GM13976 (cell line): ENCODE data around the gene MYADML2.

Source experiments
- DNase-seq: peaks from one replicate; pipeline ENCODE4 v3.0.0; 2012; ENCODE audit warnings: low spot score
- in situ Hi-C: fragments of 300-500 bp; cut with MboI; formaldehyde crosslinking; loops from one replicate; pipeline ENCODE4 v1.12.0; 2022; ENCODE audit warnings: low sequenced_read_pairs, mixed read lengths, inconsistent platforms; ENCODE audit not compliant: unreplicated experiment
- TF ChIP-seq, protein P1 (sequence below): IDR thresholded peaks from 2 replicates; pipeline ENCODE4 v1.5.1; 2012; ENCODE audit warnings: borderline replicate concordance, mild to moderate bottlenecking; ENCODE audit not compliant: insufficient read depth; ENCODE audit errors: extremely low read depth, missing control alignments, control extremely low read depth

The MYADML2 gene

DNA sequence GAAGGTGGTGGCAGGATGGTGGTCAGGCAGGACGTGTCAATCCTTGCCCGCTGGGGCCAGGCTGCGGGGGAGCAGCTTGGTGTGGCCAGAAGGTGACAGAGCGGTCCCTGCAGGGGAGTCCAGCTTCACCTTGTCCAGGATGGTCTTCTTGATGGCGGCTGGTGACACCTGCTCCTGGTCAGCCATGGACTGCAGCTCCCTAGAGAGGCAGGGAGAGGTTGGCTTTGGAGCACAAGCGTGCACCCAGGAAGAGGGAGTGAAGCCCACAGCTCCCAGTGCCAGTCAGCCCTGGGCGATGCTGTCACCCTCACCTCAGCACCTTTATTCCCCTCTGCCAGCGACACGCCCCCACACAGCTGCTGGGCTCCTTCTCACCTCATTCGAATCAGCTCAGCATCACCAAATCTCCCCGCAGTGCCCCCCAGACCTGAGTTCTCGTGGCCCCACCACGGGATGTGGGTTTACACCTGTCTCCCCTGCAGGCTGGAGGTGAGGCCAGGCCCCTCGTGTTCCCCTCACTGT is 13.8 kb downstream of the MYADML2 start:
- in situ Hi-C loops = no loop called here
- DNase-seq = no peak
- TF ChIP-seq, protein P1, sequence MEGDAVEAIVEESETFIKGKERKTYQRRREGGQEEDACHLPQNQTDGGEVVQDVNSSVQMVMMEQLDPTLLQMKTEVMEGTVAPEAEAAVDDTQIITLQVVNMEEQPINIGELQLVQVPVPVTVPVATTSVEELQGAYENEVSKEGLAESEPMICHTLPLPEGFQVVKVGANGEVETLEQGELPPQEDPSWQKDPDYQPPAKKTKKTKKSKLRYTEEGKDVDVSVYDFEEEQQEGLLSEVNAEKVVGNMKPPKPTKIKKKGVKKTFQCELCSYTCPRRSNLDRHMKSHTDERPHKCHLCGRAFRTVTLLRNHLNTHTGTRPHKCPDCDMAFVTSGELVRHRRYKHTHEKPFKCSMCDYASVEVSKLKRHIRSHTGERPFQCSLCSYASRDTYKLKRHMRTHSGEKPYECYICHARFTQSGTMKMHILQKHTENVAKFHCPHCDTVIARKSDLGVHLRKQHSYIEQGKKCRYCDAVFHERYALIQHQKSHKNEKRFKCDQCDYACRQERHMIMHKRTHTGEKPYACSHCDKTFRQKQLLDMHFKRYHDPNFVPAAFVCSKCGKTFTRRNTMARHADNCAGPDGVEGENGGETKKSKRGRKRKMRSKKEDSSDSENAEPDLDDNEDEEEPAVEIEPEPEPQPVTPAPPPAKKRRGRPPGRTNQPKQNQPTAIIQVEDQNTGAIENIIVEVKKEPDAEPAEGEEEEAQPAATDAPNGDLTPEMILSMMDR = no peak

DNA sequence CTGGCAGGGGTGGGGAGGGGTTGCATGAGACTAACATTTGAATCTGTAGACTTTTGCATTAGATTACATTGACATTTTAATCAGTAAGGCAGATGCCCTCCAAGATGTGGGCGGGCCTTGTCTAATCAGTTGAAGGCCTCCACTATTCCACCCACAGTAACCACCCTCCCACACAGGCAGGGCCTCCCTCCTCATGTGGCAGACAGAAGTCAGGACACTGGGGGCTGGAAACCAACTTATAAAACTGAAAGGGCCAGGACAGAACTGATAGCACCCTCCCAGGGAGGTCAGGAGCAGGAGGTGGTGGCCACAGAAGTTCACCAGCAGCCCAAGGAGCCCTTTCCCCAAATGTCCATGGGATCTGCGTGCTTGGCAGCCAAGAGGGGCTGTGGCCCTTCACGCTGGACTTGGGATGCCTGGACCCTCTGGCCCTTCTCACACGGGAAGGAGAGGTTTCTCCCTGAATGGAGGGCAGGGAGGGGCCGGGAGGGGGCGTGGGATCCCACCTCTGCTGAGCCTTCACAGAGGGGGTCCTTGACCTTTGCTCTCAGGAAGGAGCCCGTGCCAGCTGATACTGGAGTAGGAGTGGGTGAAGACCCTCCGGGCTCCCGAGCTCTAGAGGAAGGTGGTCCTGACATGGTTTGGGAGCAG is 14.6 kb downstream of the MYADML2 start:
- no peak for DNase-seq
- in situ Hi-C loops = no loop called here
- TF ChIP-seq, protein P1 = no peak

DNA sequence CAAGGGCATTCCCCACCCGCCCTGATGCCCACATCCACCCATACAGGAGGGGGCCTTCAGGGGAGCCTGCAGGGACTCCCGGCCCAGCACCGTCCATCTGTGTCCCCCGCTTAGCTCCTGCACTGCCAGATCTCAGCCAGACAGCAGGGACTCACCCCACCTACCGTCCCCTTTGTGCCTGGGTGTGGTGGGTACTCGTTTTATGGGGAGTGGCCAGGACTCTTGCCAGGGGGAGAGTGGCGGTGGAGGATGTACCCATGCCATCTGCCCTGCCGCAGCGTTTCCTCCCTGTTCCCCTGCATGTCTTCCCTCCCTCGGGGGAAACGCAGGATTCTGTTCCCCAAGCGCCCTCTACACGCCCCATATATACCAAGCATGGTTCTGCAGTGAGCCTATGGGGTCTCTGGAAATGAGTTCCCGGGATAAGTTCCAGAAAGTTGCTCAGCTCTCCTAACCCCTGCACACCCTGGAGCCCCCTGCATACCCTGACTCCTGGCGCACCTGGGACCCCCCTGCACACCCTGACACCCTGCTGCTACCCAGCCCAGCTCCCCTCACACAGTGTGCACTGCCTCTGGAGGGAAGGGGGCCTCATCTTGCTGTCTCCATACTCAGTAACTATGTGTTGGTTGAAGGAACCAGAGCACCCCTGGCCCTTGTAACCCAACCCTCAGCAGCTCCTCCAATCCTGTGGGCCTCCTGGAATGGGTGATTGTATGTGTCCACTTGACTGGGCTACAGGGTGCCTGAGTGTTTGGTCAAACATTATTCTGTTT is 15.3 kb downstream of the MYADML2 start:
- in situ Hi-C loops = no loop called here
- TF ChIP-seq, protein P1 = no peak
- no peak for DNase-seq

DNA sequence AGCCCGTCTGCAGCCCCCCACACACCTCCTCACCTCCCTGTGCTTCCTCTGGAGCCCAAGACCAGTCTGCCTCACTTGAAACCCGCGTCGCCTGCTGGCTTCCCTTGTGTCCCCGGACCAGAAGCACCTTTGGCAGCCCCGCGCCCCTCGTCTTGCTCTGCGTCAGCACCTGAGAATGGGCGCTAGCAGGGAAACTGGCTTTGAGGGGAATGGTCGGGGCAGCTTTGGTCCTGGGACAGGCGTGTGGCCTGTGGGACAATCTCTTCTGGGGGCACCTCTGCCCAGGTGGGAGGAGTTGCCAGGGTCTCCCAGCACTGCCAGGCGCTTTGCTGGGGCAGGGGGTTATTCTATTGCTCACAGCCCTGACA is 15.9 kb downstream of the MYADML2 start:
- TF ChIP-seq, protein P1 = no peak
- in situ Hi-C loops = no loop called here
- no peak for DNase-seq

DNA sequence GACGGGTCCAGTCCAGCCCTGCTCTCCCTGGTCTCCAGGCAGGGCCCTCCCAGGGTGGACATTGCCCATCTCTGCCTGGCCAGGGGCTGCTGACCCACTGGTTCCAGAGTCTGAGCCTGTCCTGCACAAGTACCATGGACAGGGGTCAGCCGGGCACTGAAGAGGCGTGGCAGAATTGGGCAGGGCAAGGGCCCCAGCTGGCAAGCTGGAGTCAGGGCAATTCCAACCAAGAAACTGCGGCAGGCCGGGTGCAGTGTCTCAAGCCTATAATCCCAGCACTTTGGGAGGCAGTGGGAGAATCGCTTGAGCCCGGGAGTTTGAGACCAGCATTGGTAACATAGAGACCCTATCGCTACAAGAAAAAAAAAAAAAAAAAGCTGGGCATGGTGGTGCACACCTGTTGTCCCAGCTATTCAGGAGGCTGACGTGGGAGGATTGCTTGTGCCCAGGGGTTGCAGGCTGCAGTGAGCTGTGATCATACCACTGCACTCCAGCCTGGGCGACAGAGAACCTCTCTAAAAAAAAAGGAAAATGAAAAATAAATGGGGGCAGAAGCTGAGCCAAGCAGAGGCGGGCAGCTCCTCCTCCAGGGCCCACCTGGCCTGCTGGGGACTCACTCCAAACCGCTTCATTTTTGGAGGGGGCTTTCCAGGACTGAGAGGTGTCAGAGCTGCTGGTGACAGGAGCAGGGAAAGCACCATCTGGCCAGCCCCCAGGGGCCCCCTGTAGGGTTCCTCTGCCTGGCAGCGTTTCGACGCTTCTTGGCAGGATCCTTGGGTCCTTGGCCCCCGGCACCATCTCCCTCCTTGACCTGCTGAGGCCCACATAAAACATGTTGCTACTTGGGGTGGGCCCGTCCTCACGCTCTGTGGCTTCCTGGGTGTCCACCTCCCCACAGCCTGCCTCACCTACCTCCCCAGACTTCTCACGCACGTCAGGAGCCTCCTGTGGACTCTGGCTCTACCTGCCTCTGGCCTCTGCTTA is 16.6 kb downstream of the MYADML2 start:
- TF ChIP-seq, protein P1 = no peak
- peak; percentile 58 for DNase-seq
- in situ Hi-C loops = no loop called here
